GM12891 (cell line): Measurements from ENCODE around the gene EFNA4.

Experiments used
- DNase-seq: peaks from one replicate; pipeline ENCODE4 v3.0.0; 2011; ENCODE audit warnings: low spot score; ENCODE audit not compliant: insufficient read length
- FAIRE-seq: peaks from 2 replicates; lab custom pipeline; 2011; peaks lifted over from hg19 to GRCh38; lab: Jason Lieb, UNC
- PAX5 ChIP-seq: IDR thresholded peaks from 2 replicates; pipeline ENCODE4 v1.6.1; 2011; ENCODE audit warnings: low read length, moderate library complexity, mild to moderate bottlenecking; ENCODE audit not compliant: insufficient read depth, severe bottlenecking
- POLR2A ChIP-seq: IDR thresholded peaks from 2 replicates; pipeline ENCODE4 v1.6.1; 2011; ENCODE audit warnings: low read depth, low read length, control low read depth
- POLR2AphosphoS5 ChIP-seq: IDR thresholded peaks from 2 replicates; pipeline ENCODE4 v1.6.1; 2011; ENCODE audit warnings: low read depth, low read length, control low read depth
- POU2F2 ChIP-seq: IDR thresholded peaks from 2 replicates; pipeline ENCODE4 v1.6.1; 2011; ENCODE audit warnings: low read depth, mild to moderate bottlenecking, control low read depth, low read length, moderate library complexity
- SPI1 ChIP-seq: IDR thresholded peaks from 2 replicates; pipeline ENCODE4 v1.6.1; 2011; ENCODE audit warnings: low read depth, low read length, control low read depth
- TAF1 ChIP-seq: IDR thresholded peaks from 2 replicates; pipeline ENCODE4 v1.6.1; 2011; ENCODE audit warnings: low read depth, low read length, control low read depth

EFNA4 gene

DNA sequence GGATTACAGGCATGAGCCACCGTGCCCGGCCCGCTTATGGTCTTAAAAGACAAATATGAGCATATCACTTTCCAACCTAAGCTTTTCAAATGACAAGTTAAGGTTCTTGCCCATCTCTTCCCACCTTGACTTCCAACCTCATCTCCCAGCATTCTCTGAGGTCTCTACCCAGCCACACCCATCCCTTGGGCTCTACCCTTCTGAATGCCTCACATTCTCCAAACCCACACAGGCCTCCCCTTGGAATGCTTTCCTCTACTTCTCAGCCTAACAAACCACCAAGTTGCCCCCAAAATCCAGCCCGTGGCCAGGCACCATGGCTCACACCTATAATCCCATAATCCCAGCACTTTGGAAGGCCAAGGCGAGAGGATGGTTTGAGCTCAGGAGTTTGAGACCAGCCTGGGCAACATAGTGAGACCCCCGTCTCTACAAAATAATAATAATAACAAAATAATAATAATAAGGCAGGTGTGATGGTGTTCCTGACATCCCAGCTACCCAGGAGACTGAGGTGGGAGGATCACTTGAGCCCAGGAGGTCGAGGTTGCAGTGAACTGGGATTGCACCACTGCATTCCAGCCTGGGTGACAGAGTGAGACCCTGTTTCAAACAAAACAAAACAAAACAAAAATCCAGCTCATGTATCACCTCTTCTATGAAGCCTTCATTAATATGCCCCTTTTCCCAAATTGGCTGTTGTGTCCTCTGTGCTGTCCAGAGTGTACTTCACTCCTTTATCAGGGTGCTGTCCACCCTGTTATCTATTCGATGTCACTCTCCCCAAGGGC is 41.2 kb upstream of the EFNA4 start:
- no peak for FAIRE-seq
- DNase-seq = no peak
- TF ChIP-seq POLR2AphosphoS5 (no peak), TAF1 (no peak), POU2F2 (no peak), SPI1 (no peak)

- DNase-seq (no peak), FAIRE-seq (no peak)
- no peak for TF ChIP-seq PAX5
- no peak for TF ChIP-seq TAF1
- TF ChIP-seq POLR2A = no peak
- TF ChIP-seq POLR2AphosphoS5 = no peak
- no peak for TF ChIP-seq SPI1
Measured at GRCh38 chr1:155022927-155023236, 40.7 kb upstream of the EFNA4 start.

DNA sequence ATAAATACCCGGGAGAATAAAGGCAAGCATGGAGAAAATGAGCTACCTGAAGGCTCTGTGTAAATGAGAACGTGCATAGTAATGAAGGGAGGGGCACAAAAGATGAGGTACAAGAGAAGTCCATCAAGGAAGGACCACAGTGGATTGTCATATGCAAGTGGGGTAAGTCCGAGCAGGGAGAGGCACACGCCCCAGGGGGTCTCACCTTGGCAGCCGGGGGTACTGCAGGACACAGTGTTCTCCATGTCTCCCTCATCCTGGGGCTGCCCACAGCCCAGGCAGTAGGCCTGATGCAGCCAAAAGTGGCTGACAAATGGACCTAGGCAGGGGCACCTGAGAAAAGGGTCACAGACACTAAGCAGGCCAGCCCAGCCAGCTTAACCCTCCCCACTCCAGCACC is 39.9 kb upstream of the EFNA4 start:
- FAIRE-seq (no peak), DNase-seq (no peak)
- TF ChIP-seq TAF1 (no peak), POLR2A (no peak), SPI1 (no peak), POU2F2 (no peak), POLR2AphosphoS5 (no peak), PAX5 (no peak)

GRCh38 chr1:155024315-155024714 is 39.2 kb upstream of the EFNA4 start:
- DNase-seq = no peak
- no peak for FAIRE-seq
- TF ChIP-seq POLR2A (no peak), TAF1 (no peak), SPI1 (no peak), PAX5 (no peak)

GRCh38 chr1:155026154-155026553 is 37.4 kb upstream of the EFNA4 start:
- TF ChIP-seq SPI1 (no peak), TAF1 (no peak), POLR2A (no peak), PAX5 (no peak), POU2F2 (no peak), POLR2AphosphoS5 (no peak)
- no peak for FAIRE-seq
- no peak for DNase-seq

DNA sequence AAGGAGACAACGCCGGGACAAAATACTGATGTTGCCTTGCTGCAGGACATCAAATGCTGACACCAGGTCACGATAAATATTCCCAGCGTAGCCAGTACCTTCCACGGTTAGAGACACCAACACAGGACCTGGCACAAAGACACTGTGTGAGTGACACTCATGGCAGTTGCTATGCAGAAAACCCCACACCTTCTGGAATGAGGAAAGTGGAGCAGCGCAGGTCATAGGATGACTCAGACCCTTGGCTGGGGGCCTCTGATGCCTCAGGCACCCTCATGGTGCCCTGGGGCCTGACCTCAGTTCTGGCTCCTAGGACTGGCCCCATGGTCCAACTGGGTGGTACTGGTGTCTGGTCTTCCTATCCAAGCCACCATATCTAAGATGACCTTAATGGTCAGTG is 37.0 kb upstream of the EFNA4 start:
- no peak for TF ChIP-seq TAF1
- TF ChIP-seq POU2F2 = no peak
- no peak for TF ChIP-seq SPI1
- TF ChIP-seq POLR2A = no peak
- TF ChIP-seq PAX5 = no peak
- TF ChIP-seq POLR2AphosphoS5 = no peak
- FAIRE-seq = no peak
- DNase-seq = no peak

- DNase-seq (no peak), FAIRE-seq (no peak)
- TF ChIP-seq SPI1 (no peak), PAX5 (no peak), POLR2A (no peak), TAF1 (no peak), POU2F2 (no peak), POLR2AphosphoS5 (no peak)
Measured at GRCh38 chr1:155029513-155030242, 33.9 kb upstream of the EFNA4 start.

GRCh38 chr1:155030243-155030795 is 33.2 kb upstream of the EFNA4 start:
- no peak for DNase-seq
- TF ChIP-seq PAX5 = no peak
- TF ChIP-seq SPI1 = no peak
- no peak for TF ChIP-seq POLR2A
- TF ChIP-seq POLR2AphosphoS5 = no peak
- TF ChIP-seq TAF1 = no peak
- TF ChIP-seq POU2F2 = no peak
- no peak for FAIRE-seq

- FAIRE-seq = no peak
- DNase-seq = no peak
- no peak for TF ChIP-seq PAX5
- no peak for TF ChIP-seq TAF1
- no peak for TF ChIP-seq POU2F2
- no peak for TF ChIP-seq POLR2A
- TF ChIP-seq POLR2AphosphoS5 = no peak
- TF ChIP-seq SPI1 = no peak
Measured at GRCh38 chr1:155030899-155031298, 32.6 kb upstream of the EFNA4 start.
